NT2/D1 (cell line): ENCODE results near the gene DPEP2NB.

Experiments used
- SUZ12 ChIP-seq: IDR thresholded peaks from 2 replicates; pipeline ENCODE4 v1.6.1; 2011; ENCODE audit not compliant: insufficient read length, insufficient read depth; ENCODE audit errors: extremely low read depth
- YY1 ChIP-seq: IDR thresholded peaks from 2 replicates; pipeline ENCODE4 v1.6.1; 2011; ENCODE audit not compliant: insufficient read length, insufficient read depth
- ZNF274 ChIP-seq: IDR thresholded peaks from 2 replicates; pipeline ENCODE4 v1.6.1; 2011; ENCODE audit warnings: mild to moderate bottlenecking, low read depth, low read length

DNA sequence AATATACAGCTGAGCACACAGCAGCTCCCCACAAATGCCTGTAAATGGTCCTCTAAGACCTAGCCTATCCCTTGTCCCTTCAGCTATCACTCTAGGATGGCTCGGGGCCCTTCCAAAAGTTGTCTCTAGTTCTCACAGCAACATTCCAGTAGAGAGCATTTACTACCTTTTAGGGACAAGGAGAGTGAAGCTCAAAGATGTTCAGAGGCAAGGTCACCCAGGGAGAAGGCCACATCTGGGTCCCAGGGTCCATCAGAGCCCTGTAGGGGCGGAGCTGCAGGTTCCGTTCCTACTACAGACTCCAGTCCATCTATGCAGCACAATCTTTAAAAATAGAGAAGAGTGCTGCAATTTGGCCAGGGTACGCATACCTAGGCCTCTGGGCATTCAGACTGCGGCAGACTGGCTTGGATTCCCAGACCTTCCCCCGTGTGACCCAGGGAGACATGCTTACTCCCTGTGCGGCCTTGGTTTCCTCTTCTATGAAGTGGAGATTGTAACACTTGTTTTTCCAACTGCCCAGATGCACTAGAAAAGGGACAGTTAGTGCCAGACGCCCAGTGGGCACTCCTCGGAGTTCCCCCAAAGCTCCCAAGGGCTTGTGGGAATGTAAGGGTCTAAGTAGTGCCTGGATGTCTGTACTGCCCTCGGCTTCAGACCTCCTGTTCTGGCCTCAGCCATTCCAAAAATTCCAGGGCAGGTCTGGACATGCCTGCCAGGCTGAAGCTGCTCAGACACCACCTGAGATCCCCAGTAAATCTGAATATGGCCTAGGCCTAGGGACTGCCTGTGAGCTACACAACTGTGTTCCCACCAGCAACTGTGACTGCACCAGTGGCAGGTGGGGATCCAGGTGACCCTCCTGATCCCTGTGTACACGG lies 49.8 kb downstream of the DPEP2NB start:
- TF ChIP-seq SUZ12 (no peak), ZNF274 (no peak), YY1 (no peak)
